Thoracic aorta (tissue), 2 donors: Measurements from ENCODE around the gene ANTXR1. TPM values are rescaled to one million over a fixed set of nuclear protein-coding genes. Genes with fewer than 3 reads are reported as not detected.

Experiments
- ATAC-seq: fragments of 150-250 bp; one replicate; pipeline ENCODE4 v1.8.0; 2017; ENCODE audit warnings: low read depth; ENCODE audit not compliant: insufficient number of reproducible peaks, low FRiP score
- DNase-seq: peaks from one replicate; pipeline ENCODE4 v3.0.0-alpha.2; 2020; ENCODE audit warnings: low spot score
- H3K27ac ChIP-seq, 2 donors: fragments of 200-600 bp; sonication (generic); 1 replicate in 1 of 2; 2 replicates in 1 of 2; pipeline ENCODE4 v1.5.1; 2016; ENCODE audit warnings: mild to moderate bottlenecking in 2 of 2, moderate library complexity in 2 of 2
- H3K27me3 ChIP-seq: fragments of 200-600 bp; sonication (generic); replicated peaks from 2 replicates; pipeline ENCODE4 v1.6.0; 2016; ENCODE audit warnings: mild to moderate bottlenecking; ENCODE audit not compliant: insufficient read depth
- H3K36me3 ChIP-seq: fragments of 200-600 bp; sonication (generic); one replicate; pipeline ENCODE4 v1.5.1; 2016
- H3K4me1 ChIP-seq, 2 donors: fragments of 200-600 bp; sonication (generic); 1 replicate in 1 of 2; 2 replicates in 1 of 2; pipeline versions ENCODE4 v1.5.1 to v1.6.0; 2016; ENCODE audit warnings: low read depth in 2 of 2, mild to moderate bottlenecking in 1 of 2; ENCODE audit not compliant: control insufficient read depth in 1 of 2
- H3K4me3 ChIP-seq: fragments of 200-600 bp; sonication (generic); 2 replicates; pipeline ENCODE4 v1.5.1; 2016; ENCODE audit warnings: mild to moderate bottlenecking
- H3K9me3 ChIP-seq: fragments of 200-600 bp; sonication (generic); 2 replicates; pipeline ENCODE4 v1.5.1; 2016
- CTCF ChIP-seq: fragments of 200-600 bp; sonication (generic); IDR thresholded peaks from one replicate; pipeline ENCODE4 v1.5.1; 2019; ENCODE audit warnings: antibody characterized with exemption
- total RNA-seq, 2 donors: library from RNA; depleted of rRNA; stranded (reverse); fragments of >200 nt; gene quantifications; one replicate each; pipeline versions ENCODE4 v1.1.0 to v1.2.3, GENCODE V29; 2016

The ANTXR1 gene
- total RNA-seq, 2 donors from 2014 or later: 253 to 313 TPM

DNA sequence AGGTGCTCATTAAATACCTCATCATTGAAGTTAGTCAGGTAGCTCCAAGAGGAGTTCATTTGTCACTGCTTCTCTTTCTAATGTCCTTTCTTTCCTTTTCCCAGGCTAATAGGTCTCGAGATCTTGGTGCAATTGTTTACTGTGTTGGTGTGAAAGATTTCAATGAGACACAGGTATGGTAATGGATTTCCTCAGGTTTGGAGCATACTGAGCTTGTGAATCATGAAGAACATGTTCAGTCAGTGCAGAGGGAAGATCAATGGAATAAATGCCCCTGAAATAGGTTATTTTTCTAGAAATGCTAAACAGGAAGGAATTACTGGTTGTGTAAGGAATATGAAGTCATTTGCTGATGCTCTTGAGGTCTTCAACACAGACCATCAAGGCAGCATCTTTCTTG is 62.5 kb downstream of the ANTXR1 start:
- Histone ChIP-seq H3K9me3 (no peaks in the 10 kb centered on the region), H3K27ac (peak overlapping the region; percentile 95 to 98), H3K27me3 (no peaks in the 10 kb centered on the region), H3K4me3 (no peak overlapping the region), H3K36me3 (peaks cover 9% of the 10 kb centered on the region), H3K4me1 (peaks cover 32 to 84% of the 10 kb centered on the region in 2 donors)
- no peak for DNase-seq
- no peak for ATAC-seq
- no peak for TF ChIP-seq CTCF

DNA sequence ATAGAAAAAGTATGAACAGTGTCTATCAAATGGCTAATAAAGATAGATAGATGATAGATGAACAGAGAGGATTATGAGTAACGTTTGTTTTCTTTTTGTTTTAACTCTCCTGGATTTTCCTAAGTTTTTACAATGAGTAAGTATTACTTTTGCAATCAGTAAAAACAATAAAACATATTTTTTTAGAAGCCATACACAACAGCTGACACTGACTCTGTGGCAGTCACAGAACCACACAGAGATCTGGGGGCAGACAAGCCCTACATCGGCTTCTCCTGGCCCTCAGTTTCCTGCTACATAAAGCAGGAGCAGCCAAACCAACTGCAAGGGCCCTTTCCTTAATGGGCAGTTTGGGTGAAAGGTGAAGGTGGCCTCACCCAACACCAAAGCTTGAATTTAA is 63.6 kb downstream of the ANTXR1 start:
- no peaks in the 10 kb centered on the region for H3K27me3 ChIP-seq
- H3K36me3 ChIP-seq: peaks cover 9% of the 10 kb centered on the region
- peak overlapping the region; percentile 95 to 98 for H3K27ac ChIP-seq
- no peaks in the 10 kb centered on the region for H3K9me3 ChIP-seq
- ATAC-seq (no peak), DNase-seq (no peak)
- TF ChIP-seq CTCF: no peak
- H3K4me3 ChIP-seq: no peak overlapping the region
- H3K4me1 ChIP-seq: peaks cover 30 to 79% of the 10 kb centered on the region in 2 donors

DNA sequence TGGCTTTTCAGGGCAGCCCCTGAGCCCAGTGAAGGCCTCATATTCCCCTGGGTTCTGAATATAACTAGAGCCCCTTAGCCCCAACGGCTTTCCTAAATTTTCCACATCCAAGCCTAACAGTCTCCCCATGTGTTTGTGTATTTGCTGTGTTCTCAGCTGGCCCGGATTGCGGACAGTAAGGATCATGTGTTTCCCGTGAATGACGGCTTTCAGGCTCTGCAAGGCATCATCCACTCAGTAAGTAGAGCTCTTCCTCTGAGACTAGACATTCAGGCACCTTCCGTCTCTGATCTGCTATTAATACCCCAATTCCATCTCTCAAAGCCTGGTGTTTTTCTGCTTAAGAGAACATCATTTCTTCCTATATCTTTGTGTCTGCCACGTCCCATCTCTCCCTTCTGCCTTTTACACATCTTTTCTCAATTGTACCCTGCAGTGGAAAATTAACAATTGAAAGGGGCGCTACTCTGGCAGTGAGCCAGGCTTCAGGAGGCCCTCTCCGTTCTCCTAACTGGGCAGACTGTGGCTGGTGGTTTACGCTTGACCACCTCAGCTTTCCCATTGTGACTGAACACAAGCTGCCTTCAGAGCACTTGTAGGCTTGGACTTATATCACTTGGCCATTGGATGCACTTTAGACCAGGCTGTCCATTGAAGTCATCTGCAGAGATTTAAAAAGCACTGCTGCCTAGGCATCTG is 64.4 kb downstream of the ANTXR1 start:
- Histone ChIP-seq H3K9me3 (no peaks in the 10 kb centered on the region), H3K36me3 (peaks cover 9% of the 10 kb centered on the region), H3K27ac (peak overlapping the region; percentile 95 to 98), H3K4me1 (peaks cover 29 to 84% of the 10 kb centered on the region in 2 donors), H3K4me3 (no peak overlapping the region), H3K27me3 (no peaks in the 10 kb centered on the region)
- TF ChIP-seq CTCF: no peak
- ATAC-seq: no peak
- DNase-seq: no peak

DNA sequence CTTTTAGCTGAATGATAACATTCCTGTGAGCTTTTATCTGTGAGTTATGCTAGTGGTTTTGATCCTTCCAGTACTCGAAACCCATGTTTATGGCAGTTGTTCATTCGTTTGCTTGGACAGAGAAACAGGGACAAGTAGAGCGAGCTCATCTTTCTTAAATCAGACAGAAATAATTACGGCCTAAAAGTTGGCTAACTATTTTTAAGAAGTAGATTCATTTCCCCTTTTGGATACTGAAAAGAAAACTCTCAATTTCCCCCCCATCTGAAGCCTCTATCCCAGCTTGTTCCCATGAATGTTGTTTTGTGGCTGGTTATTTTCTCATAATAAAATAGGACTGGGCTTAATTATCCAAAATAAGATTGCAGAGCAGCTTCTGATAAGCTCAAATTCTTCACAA is 67.1 kb downstream of the ANTXR1 start:
- no peak for DNase-seq
- Histone ChIP-seq H3K9me3 (no peaks in the 10 kb centered on the region), H3K27ac (peak overlapping the region; percentile 15 to 45), H3K4me1 (peaks cover 26 to 76% of the 10 kb centered on the region in 2 donors), H3K36me3 (peaks cover 9% of the 10 kb centered on the region), H3K27me3 (no peaks in the 10 kb centered on the region), H3K4me3 (no peak overlapping the region)
- no peak for ATAC-seq
- no peak for TF ChIP-seq CTCF

GRCh38 chr2:69081001-69081580 is 68.1 kb downstream of the ANTXR1 start:
- TF ChIP-seq CTCF: no peak
- Histone ChIP-seq H3K9me3 (no peaks in the 10 kb centered on the region), H3K4me3 (no peak overlapping the region), H3K27me3 (no peaks in the 10 kb centered on the region), H3K27ac (peak overlapping the region in 1 of 2 donors; percentile 74), H3K4me1 (peaks cover 26 to 70% of the 10 kb centered on the region in 2 donors), H3K36me3 (peaks cover 9% of the 10 kb centered on the region)
- ATAC-seq (no peak), DNase-seq (no peak)
